Right atrium auricular region (tissue), 2 donors: ENCODE measurements around the gene SPOCK2. TPM values are rescaled to one million over a fixed set of nuclear protein-coding genes. Genes with fewer than 3 reads are reported as not detected.
"Not testable (repeated sequence)": the region's sequence is repeated elsewhere in the genome, so short reads cannot be mapped to it uniquely, and the experiment has no call there.

Experiments
- DNase-seq: peaks from one replicate; pipeline ENCODE4 v3.0.0-alpha.2; 2019; ENCODE audit warnings: low spot score
- H3K27ac ChIP-seq, 2 donors: fragments of 200-600 bp; sonication (generic); 1 replicate in 1 of 2; 2 replicates in 1 of 2; pipeline ENCODE4 v1.5.1; 2016 to 2019
- H3K27me3 ChIP-seq, 2 donors: fragments of 200-600 bp; sonication (generic); one replicate each; pipeline versions ENCODE4 v1.5.1 to v1.6.0; 2017 to 2019
- H3K36me3 ChIP-seq: fragments of 200-600 bp; sonication (generic); one replicate; pipeline ENCODE4 v1.5.1; 2016
- H3K4me1 ChIP-seq, 2 donors: fragments of 200-600 bp; sonication (generic); one replicate each; pipeline versions ENCODE4 v1.5.1 to v1.6.0; 2017 to 2019
- H3K4me3 ChIP-seq, 2 donors: fragments of 200-600 bp; sonication (generic); 1 replicate in 1 of 2; 2 replicates in 1 of 2; pipeline ENCODE4 v1.5.1; 2017 to 2019; ENCODE audit warnings: mild to moderate bottlenecking in 1 of 2, moderate library complexity in 1 of 2
- H3K9me3 ChIP-seq, 2 donors: fragments of 200-600 bp; sonication (generic); one replicate each; pipeline ENCODE4 v1.5.1; 2019
- CTCF ChIP-seq, 2 donors: fragments of 200-600 bp; sonication (generic); IDR thresholded peaks; one replicate each; pipeline ENCODE4 v1.5.1; 2019; ENCODE audit warnings: antibody characterized with exemption in 2 of 2
- total RNA-seq, 2 donors: library from RNA; depleted of rRNA; stranded (reverse); fragments of >200 nt; gene quantifications; one replicate each; pipeline ENCODE4 v1.1.0, GENCODE V29; 2016

The SPOCK2 gene
- total RNA-seq, 2 donors from 2014 or later = 19.3 to 19.8 TPM

DNA sequence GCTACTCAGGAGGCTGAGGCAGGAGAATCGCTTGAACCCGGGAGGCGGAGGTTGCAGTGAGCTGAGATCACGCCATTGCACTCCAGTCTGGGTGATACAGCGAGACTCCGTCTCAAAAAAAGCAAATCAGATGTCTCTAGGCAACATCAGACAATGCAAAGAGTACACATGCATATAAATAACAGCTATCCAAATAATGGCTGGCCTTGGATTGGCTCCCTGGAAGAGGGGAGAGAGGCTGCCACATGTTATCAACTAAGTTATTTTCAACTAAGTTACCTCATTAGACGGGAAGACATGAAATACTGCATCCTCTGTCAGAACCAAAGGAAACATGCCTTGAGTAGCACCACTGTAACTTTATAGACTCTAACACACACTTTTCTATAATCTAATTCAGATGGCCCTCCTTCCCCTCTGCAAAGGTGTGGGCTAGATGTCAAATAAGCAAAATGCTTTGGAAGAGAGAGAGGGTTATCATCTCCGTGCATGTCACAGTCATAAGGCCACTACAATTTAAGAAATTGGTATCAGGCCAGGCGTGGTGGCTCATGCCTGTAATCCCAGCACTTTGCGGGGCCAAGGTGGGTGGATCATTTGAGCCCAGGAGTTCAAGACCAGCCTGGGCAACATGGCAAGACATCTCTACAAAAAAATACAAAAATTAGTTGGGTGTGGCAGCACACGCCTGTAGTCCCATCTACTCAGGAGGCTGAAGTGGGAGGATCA lies 22.5 kb upstream of the SPOCK2 start:
- no peak for TF ChIP-seq CTCF (IDR thresholded peaks at IDR 0.05)
- H3K4me1 ChIP-seq = peaks cover 0 to 31% of the 10 kb centered on the region in 2 donors
- H3K36me3 ChIP-seq = no peaks in the 10 kb centered on the region
- peak overlapping the region; percentile 66 to 89 for H3K27ac ChIP-seq
- DNase-seq = no peak
- H3K27me3 ChIP-seq = no peaks in the 10 kb centered on the region
- H3K4me3 ChIP-seq = no peak overlapping the region
- H3K9me3 ChIP-seq = no peaks in the 10 kb centered on the region

- peak overlapping the region; percentile 66 to 89 for H3K27ac ChIP-seq
- H3K4me3 ChIP-seq = no peak overlapping the region
- no peaks in the 10 kb centered on the region for H3K27me3 ChIP-seq
- H3K36me3 ChIP-seq = no peaks in the 10 kb centered on the region
- H3K4me1 ChIP-seq = peaks cover 0 to 32% of the 10 kb centered on the region in 2 donors
- no peak for DNase-seq
- no peak for TF ChIP-seq CTCF (IDR thresholded peaks at IDR 0.05)
- H3K9me3 ChIP-seq = no peaks in the 10 kb centered on the region
Measured at GRCh38 chr10:72109636-72110157, 21.3 kb upstream of the SPOCK2 start.

DNA sequence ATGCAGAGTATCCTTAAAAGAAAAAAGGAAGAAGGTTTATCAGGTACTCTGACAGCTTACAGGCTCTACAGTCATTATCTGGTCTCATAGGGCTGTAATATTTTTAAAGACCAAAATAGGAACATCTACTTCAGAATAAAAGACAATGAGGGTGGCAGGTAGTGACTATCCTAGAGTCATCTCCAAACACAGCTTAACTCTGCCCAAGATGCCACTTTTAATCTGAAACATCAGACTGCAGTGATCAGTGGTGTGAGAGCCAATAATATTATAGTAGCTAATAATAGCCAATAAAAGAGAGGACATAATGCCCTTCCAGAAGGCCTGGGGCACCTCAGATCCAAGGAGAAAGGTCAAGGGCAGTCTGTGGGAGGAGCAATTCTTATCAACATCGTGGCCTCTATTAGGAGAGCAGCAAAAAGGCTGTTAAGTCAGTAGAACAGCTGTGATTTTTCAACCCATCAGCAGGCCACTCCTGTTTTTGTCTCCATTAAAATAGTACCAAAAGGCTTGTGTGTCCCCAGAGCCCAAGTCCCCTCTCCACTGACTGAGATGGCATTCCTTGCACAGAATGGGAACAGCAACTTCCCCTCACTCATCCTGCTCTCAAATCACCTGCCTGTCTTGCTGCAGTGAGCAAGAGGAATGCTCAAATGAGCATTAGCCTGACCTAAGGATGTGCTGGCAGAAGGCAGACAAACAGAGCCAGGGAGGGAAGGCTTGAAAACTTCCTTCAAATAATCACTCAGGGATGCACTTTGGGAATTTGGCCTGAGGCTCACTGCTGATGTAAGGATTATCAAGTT lies 20.7 kb upstream of the SPOCK2 start:
- no peak for DNase-seq
- no peak for TF ChIP-seq CTCF (IDR thresholded peaks at IDR 0.05)
- Histone ChIP-seq H3K27me3 (no peaks in the 10 kb centered on the region), H3K9me3 (no peaks in the 10 kb centered on the region), H3K27ac (peak overlapping the region; percentile 66 to 89), H3K4me1 (peaks cover 0 to 36% of the 10 kb centered on the region in 2 donors), H3K4me3 (no peak overlapping the region), H3K36me3 (no peaks in the 10 kb centered on the region)

DNA sequence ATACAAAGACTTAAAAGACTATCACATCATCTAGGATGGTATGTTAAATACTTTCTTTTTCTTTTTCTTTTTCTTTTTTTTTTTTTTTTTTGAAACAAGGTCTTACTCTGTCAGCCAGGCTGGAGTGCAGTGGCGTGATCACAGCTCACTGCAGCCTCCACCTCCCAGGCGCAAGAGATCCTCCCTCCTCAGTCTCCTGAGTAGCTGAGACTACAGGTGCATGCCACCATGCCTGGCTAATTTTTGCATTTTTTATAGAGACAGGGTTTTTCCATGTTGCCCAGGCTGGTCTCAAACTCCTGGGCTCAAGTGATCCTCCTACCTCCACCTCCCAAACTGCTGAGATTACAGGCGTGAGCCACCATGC lies 19.6 kb upstream of the SPOCK2 start:
- peak overlapping the region in 1 of 2 donors; percentile 89 for H3K27ac ChIP-seq
- H3K4me1 ChIP-seq = peaks cover 0 to 36% of the 10 kb centered on the region in 2 donors
- DNase-seq, H3K9me3 ChIP-seq, H3K27me3 ChIP-seq, H3K36me3 ChIP-seq, H3K4me3 ChIP-seq: not testable (repeated sequence)

DNA sequence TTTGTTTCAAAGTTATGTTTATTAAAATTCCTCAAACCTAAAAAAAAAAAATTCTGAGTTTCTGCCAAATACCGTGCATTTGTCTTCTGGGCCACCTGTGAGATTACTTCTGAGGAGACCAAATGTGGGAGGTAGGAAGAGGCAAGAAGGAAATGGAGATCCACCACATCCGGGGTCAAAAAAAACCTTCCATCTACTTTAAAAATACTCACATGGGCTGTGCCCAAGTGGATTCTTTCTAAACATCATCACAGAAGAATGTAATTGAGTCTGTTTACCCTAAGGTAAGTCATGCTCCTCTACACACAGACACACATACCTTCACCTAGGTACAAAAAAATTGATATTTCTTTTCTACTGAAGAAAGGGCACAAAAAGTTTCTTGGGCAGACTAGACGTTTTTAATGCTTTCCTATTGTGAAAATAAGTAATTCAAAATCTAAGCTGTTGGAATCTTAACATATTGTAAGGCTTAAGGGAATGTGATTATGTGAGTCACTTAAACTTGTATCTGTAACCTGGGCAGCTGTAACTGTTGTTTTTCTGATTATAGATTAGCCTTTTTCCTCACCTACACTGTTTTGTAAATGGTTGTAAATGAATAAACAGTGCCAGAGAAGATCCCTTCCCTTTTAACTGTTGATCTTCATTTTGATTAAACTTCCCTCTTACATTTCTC lies 19.1 kb upstream of the SPOCK2 start:
- peaks cover 5% of the 10 kb centered on the region for H3K36me3 ChIP-seq
- peaks cover 0 to 36% of the 10 kb centered on the region in 2 donors for H3K4me1 ChIP-seq
- no peak for TF ChIP-seq CTCF (IDR thresholded peaks at IDR 0.05)
- no peaks in the 10 kb centered on the region for H3K9me3 ChIP-seq
- DNase-seq = no peak
- no peak overlapping the region for H3K4me3 ChIP-seq
- no peaks in the 10 kb centered on the region for H3K27me3 ChIP-seq
- peak overlapping the region in 1 of 2 donors; percentile 89 for H3K27ac ChIP-seq

GRCh38 chr10:72106896-72107295 lies 18.5 kb upstream of the SPOCK2 start:
- H3K27me3 ChIP-seq = no peaks in the 10 kb centered on the region
- no peak for TF ChIP-seq CTCF (IDR thresholded peaks at IDR 0.05)
- peaks cover 11% of the 10 kb centered on the region for H3K36me3 ChIP-seq
- no peaks in the 10 kb centered on the region for H3K9me3 ChIP-seq
- no peak overlapping the region for H3K4me3 ChIP-seq
- H3K27ac ChIP-seq = peak overlapping the region in 1 of 2 donors; percentile 89
- peaks cover 0 to 36% of the 10 kb centered on the region in 2 donors for H3K4me1 ChIP-seq
- DNase-seq = no peak
